Testis (tissue), 2 donors: ENCODE results near the gene CCM2.

ENCODE experiments used
- CTCF ChIP-seq, 3 experiments: fragments of 450-650 bp in 2 of 3; fragments of 200-600 bp in 1 of 3; sonication (generic) in 1 of 3; IDR thresholded peaks; one replicate each; pipeline ENCODE4 v1.5.1; 2016 to 2019; ENCODE audit warnings: antibody characterized with exemption in 3 of 3, mild to moderate bottlenecking in 2 of 3, moderate library complexity in 1 of 3
- POLR2A ChIP-seq: fragments of 450-650 bp; IDR thresholded peaks from one replicate; pipeline ENCODE4 v1.6.1; 2017; ENCODE audit warnings: antibody characterized with exemption, mild to moderate bottlenecking, moderate library complexity

- TF ChIP-seq CTCF (IDR thresholded peaks at IDR 0.05) (no peak), POLR2A (no peak)
Observed at GRCh38 chr7:45080265-45080957, 80.4 kb downstream of the CCM2 start.
